GM12874 (cell line): Measurements from ENCODE around the gene ZSWIM6.

Experiments used
- TF ChIP-seq, protein P1 (sequence below): IDR thresholded peaks from 2 replicates; pipeline ENCODE4 v1.5.1; 2011; ENCODE audit warnings: low read depth, mild to moderate bottlenecking, control low read depth, low read length, moderate library complexity; ENCODE audit not compliant: insufficient read depth

ZSWIM6 gene

DNA sequence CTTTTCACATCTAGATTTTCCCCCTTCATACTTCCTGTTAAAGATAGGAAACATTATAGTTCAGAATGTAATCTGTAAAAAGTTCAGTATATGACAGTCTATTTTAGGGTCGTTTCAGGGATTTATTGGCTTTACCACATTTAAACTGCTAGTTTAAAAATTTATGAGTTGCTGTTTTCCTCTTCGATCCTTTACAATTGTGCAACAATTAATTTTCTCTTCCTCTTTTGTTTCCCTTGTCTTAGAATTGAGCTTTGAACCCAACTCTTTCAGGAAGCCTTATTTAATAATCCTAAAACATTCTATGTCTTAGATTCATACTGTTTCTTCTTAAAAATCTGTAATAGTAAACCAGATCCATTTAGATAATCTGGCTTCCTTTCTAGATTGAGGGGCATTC, 16.4 kb downstream of the ZSWIM6 start:
- TF ChIP-seq, protein P1, sequence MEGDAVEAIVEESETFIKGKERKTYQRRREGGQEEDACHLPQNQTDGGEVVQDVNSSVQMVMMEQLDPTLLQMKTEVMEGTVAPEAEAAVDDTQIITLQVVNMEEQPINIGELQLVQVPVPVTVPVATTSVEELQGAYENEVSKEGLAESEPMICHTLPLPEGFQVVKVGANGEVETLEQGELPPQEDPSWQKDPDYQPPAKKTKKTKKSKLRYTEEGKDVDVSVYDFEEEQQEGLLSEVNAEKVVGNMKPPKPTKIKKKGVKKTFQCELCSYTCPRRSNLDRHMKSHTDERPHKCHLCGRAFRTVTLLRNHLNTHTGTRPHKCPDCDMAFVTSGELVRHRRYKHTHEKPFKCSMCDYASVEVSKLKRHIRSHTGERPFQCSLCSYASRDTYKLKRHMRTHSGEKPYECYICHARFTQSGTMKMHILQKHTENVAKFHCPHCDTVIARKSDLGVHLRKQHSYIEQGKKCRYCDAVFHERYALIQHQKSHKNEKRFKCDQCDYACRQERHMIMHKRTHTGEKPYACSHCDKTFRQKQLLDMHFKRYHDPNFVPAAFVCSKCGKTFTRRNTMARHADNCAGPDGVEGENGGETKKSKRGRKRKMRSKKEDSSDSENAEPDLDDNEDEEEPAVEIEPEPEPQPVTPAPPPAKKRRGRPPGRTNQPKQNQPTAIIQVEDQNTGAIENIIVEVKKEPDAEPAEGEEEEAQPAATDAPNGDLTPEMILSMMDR = no peak

DNA sequence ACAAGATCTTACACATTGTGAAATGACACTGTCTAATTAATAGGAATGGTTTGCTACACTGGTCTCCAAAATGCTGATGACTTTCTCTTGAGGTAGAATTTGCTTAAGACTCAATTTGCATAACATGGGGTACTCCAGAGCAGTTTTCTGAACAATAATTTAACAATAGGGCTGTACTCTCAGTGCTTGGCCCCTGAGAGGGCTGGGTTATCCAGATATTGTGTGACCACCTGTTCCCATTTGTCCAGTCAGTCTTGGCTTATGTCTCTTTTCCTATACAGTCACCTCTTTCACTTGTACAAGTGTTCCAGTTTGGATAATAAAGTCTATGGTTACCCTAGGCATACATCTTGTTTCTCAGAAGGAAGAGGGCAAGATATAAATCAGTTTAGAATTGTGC, 17.9 kb downstream of the ZSWIM6 start:
- TF ChIP-seq, protein P1 = no peak

DNA sequence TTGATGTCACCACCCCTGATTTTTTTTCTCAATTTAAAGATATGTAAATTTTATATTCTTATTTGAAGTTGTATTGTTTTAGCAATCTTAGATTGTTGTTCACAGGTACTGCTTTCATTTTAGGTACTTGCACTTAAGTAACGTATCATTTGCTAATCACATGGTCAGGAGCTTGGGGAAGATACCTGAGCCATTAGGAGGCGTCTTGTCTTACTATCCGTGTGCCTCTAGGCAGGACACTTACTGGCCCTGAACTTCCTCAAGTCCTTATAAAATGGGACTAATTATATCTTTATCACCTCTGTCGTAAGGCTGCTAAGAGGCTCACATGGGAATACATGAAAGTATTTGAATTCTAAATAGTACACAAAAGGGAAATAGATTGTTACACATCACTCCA, 18.5 kb downstream of the ZSWIM6 start:
- TF ChIP-seq, protein P1 = no peak

DNA sequence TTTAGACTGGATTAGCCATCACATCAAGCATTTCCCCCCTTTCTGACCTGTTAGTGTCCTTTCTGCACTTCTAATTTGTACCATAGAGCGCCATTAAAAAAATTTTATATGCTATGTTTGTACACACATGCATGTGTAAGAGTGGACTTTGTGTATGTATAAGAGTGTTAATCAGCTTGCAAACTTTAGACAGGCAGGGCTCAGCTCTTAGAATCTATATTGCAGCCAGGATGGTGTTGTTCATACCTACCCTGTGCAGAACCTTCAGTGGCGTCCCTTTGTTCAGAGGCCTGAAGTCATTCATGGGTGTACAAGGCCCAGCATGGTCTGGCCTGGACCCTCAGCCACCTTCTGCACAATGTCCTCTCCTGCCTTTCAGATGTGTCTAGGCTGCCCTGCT, 19.7 kb downstream of the ZSWIM6 start:
- TF ChIP-seq, protein P1 = no peak

DNA sequence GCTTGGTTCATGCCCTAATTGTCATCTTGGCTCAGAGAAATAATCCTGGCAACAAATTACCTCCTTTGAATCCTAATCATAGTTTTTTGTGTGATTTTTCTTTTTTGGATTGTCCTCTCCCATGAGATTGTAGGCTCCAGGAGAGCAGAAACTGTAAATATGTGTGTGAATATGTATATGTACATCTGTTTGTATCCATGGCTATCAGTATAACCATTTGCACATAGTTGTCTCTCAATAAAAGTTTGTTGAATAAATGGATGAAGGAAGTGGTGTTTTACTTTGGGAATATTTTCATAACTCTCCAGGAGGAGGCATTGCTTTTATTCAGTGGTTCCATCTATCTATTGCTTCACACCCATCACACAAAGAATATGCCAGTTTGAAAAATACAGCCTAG, 20.1 kb downstream of the ZSWIM6 start:
- TF ChIP-seq, protein P1 = no peak

DNA sequence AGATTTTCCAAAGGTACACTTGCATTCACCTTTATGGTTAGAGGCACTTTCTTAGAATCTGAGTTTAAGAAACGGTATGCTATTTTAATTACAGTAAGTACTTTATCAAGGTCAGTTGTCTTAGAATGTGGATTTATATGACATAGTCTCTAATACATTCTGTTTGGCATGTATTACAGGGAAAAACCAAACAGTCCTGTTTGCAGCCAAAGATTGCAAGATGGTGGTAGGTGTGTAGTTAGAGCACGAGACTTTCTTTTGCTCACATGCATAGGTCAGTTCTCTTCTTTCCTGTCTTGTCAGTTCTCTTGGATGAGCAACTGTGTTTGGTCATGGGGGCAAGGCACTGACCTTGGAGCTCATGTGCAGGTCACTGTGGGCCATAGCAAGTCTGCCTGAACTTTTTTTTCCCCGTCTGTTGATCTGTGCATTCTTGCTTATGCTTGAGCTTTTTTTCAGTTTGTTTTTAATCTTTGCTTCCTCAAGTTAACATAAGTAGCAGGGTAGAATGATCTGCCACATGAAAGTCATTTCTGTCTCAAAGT, 20.6 kb downstream of the ZSWIM6 start:
- TF ChIP-seq, protein P1 = no peak

DNA sequence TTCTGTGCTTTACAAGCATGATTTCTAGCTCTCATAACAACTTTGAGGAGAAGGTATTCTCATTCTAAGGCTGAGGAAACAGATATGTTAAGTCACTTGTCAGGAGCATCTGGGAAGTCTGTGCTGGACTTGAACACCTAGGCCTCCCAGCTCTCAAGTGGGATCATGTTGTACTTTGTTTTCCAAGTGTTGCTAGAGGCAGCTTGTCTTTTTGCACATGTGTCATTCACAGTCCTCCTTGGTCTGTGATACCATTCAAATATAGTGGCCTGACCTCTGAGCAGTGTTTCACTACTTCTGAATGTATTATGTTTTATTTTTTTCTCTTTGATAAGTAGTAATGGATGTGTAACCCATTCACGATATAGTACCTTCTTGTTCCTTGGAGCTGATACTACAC, 21.2 kb downstream of the ZSWIM6 start:
- TF ChIP-seq, protein P1 = no peak
